ENCODE data around the gene NFATC2IP. TPM values are rescaled to one million over a fixed set of nuclear protein-coding genes. Genes with fewer than 3 reads are reported as not detected.

Gene NFATC2IP
- polyA plus RNA-seq, 2 of the 4 experiments (the other 2 are of a cell fraction), result 29.7 to 32.2 TPM

DNA sequence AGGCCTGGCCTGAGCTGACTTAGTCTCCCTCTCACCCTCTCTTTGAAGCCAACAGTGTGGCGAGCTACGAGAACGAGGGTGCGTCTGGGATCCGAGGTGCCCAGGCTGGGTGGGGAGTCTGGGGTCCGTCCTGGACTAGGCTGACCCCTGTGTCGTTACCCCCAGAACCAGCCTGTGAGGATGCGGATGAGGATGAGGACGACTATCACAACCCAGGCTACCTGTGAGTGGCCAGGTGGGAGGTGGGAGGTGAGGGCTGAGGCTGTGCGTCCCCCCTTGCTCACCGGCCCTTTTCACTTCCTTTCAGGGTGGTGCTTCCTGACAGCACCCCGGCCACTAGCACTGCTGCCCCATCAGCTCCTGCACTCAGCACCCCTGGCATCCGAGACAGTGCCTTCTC is 35.8 kb downstream of the NFATC2IP start:
- no peak for FAIRE-seq
- CTCF ChIA-PET, result interaction anchor here (3.7 to 5.6 kb wide), 2 partner anchors 9 to 13 kb away, joined by 15 to 43 read pairs; no protein-coding TSS in a partner anchor
- no peak overlapping the region for H3K27ac ChIP-seq

DNA sequence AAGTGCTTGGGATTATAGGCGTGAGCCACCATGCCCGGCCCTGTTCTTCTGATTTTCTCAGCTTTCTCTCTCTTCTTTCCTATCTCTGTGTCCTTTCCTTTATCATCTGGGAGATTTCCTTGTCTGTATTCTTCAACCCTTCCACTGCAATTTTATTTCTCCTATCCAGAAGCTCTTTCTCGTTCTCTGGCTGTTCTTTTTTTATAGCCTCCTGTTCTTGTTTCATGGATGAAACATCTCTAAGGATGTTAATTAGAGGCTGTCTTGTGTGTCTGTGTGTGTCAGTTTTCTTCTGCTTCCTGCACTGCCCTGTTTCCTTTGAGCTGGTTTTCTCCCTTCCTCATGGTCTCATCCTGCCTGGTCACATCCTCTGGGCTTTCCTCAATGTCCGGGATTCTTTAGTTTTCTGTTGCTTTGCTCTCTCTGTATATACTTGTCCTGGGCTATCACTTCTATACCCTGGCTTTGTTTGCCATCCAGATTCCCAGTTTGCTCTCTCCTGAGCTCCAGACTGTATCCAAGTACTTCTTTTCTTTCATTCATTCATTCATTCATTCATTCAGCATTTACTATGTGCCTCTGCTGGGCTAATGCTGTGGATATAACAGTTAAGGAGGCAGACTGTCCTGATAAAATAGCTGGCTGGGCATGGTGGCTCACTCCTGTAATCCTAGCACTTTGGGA is 36.6 kb downstream of the NFATC2IP start:
- Histone ChIP-seq H3K4me3 (no peak overlapping the region), H3K4me1 (peaks cover 15% of the 10 kb centered on the region; the same call in 2 of the 3 replicates), H3K4me2 (no peak overlapping the region), H3K27ac (no peak overlapping the region), H3K9me3 (no peaks in the 10 kb centered on the region)
- DNase-seq (ENCODE audit: low read depth in 1 of 2, low spot score in 1 of 2) (no peak), ATAC-seq (no peak), FAIRE-seq (no peak)
- ChIA-PET POLR2A (no interaction called here), CTCF (interaction anchor here (0.6 to 5.6 kb wide), 3 partner anchors 10 to 602 kb away, joined by 3 to 43 read pairs (median 15); no protein-coding TSS in a partner anchor)
- TF ChIP-seq HEYL (CRISPR knock-in tag; IDR thresholded peaks at IDR 0.05), result no peak
- no peak for TF ChIP-seq SREBF2 (IDR thresholded peaks at IDR 0.05)
- TF ChIP-seq, protein P1, sequence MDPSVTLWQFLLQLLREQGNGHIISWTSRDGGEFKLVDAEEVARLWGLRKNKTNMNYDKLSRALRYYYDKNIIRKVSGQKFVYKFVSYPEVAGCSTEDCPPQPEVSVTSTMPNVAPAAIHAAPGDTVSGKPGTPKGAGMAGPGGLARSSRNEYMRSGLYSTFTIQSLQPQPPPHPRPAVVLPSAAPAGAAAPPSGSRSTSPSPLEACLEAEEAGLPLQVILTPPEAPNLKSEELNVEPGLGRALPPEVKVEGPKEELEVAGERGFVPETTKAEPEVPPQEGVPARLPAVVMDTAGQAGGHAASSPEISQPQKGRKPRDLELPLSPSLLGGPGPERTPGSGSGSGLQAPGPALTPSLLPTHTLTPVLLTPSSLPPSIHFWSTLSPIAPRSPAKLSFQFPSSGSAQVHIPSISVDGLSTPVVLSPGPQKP (IDR thresholded peaks at IDR 0.05; ENCODE audit: low read depth, low read length), result no peak
- TF ChIP-seq POLR2AphosphoS2 (conservative IDR thresholded peaks at IDR 0.05; ENCODE audit: low read length), result no peak
- 94% methylated on average over 4 of the region's 4 CpGs for WGBS (ENCODE audit: missing lambda C conversion rate)

More for the DNA sequence above, 35.8 kb downstream of the NFATC2IP start:
- Histone ChIP-seq H3K4me3 (no peak overlapping the region), H3K9me3 (no peaks in the 10 kb centered on the region), H3K4me2 (no peak overlapping the region), H3K4me1 (peaks cover 15% of the 10 kb centered on the region; the same call in 2 of the 3 replicates)
- ATAC-seq (no peak), DNase-seq (ENCODE audit: low read depth in 1 of 2, low spot score in 1 of 2) (no peak)
- WGBS (ENCODE audit: missing lambda C conversion rate), result 83% methylated on average over 13 of the region's 13 CpGs
- TF ChIP-seq KDM5A (IDR thresholded peaks at IDR 0.05) (no peak), MAX (IDR thresholded peaks at IDR 0.05) (no peak), CBX2 (IDR thresholded peaks at IDR 0.05; ENCODE audit: borderline replicate concordance, low read depth) (no peak), JUN (IDR thresholded peaks at IDR 0.05) (no peak), POLR2A (IDR thresholded peaks at IDR 0.05; ENCODE audit: low read length) (no peak), RAD21 (conservative IDR thresholded peaks at IDR 0.05 in 1 of 2, IDR thresholded peaks at IDR 0.05 in 1 of 2) (no peak), PHF8 (IDR thresholded peaks at IDR 0.05; ENCODE audit: borderline replicate concordance, low read depth) (no peak), NPAS2 (CRISPR knock-in tag; IDR thresholded peaks at IDR 0.05; ENCODE audit: borderline replicate concordance) (no peak)
- TF ChIP-seq, protein P2, sequence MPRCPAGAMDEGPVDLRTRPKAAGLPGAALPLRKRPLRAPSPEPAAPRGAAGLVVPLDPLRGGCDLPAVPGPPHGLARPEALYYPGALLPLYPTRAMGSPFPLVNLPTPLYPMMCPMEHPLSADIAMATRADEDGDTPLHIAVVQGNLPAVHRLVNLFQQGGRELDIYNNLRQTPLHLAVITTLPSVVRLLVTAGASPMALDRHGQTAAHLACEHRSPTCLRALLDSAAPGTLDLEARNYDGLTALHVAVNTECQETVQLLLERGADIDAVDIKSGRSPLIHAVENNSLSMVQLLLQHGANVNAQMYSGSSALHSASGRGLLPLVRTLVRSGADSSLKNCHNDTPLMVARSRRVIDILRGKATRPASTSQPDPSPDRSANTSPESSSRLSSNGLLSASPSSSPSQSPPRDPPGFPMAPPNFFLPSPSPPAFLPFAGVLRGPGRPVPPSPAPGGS (IDR thresholded peaks at IDR 0.05), result no peak
- TF ChIP-seq, protein P3, sequence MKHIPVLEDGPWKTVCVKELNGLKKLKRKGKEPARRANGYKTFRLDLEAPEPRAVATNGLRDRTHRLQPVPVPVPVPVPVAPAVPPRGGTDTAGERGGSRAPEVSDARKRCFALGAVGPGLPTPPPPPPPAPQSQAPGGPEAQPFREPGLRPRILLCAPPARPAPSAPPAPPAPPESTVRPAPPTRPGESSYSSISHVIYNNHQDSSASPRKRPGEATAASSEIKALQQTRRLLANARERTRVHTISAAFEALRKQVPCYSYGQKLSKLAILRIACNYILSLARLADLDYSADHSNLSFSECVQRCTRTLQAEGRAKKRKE (CRISPR knock-in tag; IDR thresholded peaks at IDR 0.05; ENCODE audit: low read depth), result no peak
- POLR2A ChIA-PET, result no interaction called here

DNA sequence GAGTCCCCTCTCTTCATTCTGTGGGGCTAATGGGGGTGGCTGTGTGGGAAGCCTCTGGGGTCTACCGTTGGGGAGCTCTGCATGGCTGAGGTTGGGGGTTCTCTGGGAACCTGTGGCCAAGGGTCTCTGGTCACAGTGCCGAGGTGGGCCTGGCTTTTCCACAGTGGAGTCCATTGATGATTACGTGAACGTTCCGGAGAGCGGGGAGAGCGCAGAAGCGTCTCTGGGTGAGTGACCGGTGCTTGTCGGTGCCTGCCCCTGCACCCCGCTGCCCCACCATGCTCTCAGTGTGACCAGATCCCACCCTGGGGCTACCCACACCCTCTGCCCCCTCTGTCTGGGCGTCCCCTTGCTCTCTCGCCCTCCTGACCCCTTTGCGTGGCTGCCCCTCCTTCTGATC is 38.6 kb downstream of the NFATC2IP start:
- DNase-seq (ENCODE audit: low read depth in 1 of 2, low spot score in 1 of 2) (no peak), ATAC-seq (no peak), FAIRE-seq (no peak)
- Histone ChIP-seq H3K4me3 (no peak overlapping the region), H3K27ac (no peak overlapping the region), H3K9me3 (no peaks in the 10 kb centered on the region), H3K4me1 (peaks cover 8% of the 10 kb centered on the region; the same call in 2 of the 3 replicates), H3K4me2 (no peak overlapping the region)
- ChIA-PET POLR2A (no interaction called here), CTCF (interaction anchor here (0.5 to 5.6 kb wide), 3 partner anchors 12 to 19 kb away, joined by 3 to 43 read pairs (median 4); no protein-coding TSS in a partner anchor)
- 91% methylated on average over 13 of the region's 14 CpGs for WGBS (ENCODE audit: missing lambda C conversion rate)
- TF ChIP-seq TFCP2L1 (CRISPR knock-in tag; IDR thresholded peaks at IDR 0.05) (no peak), SREBF2 (IDR thresholded peaks at IDR 0.05) (no peak), HOXB5 (CRISPR knock-in tag; IDR thresholded peaks at IDR 0.05) (no peak), NR3C1 (IDR thresholded peaks at IDR 0.05) (no peak), POLR2A (IDR thresholded peaks at IDR 0.05; ENCODE audit: low read length) (no peak), JUNB (IDR thresholded peaks at IDR 0.05) (no peak), CTCF (IDR thresholded peaks at IDR 0.05) (no peak), POLR2AphosphoS2 (conservative IDR thresholded peaks at IDR 0.05; ENCODE audit: low read length) (no peak), RCOR1 (IDR thresholded peaks at IDR 0.05; ENCODE audit: low read depth, low read length) (no peak), CBX8 (IDR thresholded peaks at IDR 0.05) (no peak), REST (IDR thresholded peaks at IDR 0.05) (no peak)
- TF ChIP-seq, protein P1 (IDR thresholded peaks at IDR 0.05; ENCODE audit: low read depth, low read length), result no peak

All from A549 (cell line).